K562 (cell line): ENCODE results near the gene COX10. TPM values are rescaled to one million over a fixed set of nuclear protein-coding genes. Genes with fewer than 3 reads are reported as not detected.

ENCODE experiments used
- ATAC-seq: fragments of 200-7000 bp; cut with Tn5 transposase; 3 replicates; pipeline ENCODE4 v1.9.1; 2020; ENCODE audit warnings: moderate library complexity
- BruUV-seq: library from RNA; stranded (reverse); fragments of 400-500 nt; replicated peaks from 2 replicates; lab custom pipeline; 2021; lab: Mats Ljungman, UMichigan
- CTCF ChIA-PET: fragments of 300-600 bp; formaldehyde crosslinking; extraction: SDS; loops from one replicate; lab custom pipeline; 2021; ENCODE audit warnings: low intra/inter-chr PET ratio; lab: Yijun Ruan, JAX
- POLR2A ChIA-PET: fragments of 300-600, 350-650 bp; sonication (Branson Sonifier 250); formaldehyde crosslinking; extraction: SDS; loops from one replicate; lab custom pipeline; 2021; ENCODE audit warnings: antibody characterized with exemption, inconsistent platforms; lab: Yijun Ruan, JAX
- DNase-seq, 4 experiments: peaks; one replicate each; pipeline versions ENCODE4 v3.0.0 to v3.0.0-alpha.2; 2011 to 2018; ENCODE audit warnings: low spot score in 3 of 4, mixed read lengths in 3 of 4; ENCODE audit errors: extremely low read depth in 1 of 4
- FAIRE-seq: peaks from 2 replicates; lab custom pipeline; 2011; peaks lifted over from hg19 to GRCh38; lab: Jason Lieb, UNC
- H2AFZ ChIP-seq: 2 replicates; pipeline ENCODE4 v1.6.0; 2011; ENCODE audit warnings: low read depth, low read length, control low read depth, inconsistent platforms
- H3K27ac ChIP-seq: fragments of 200-600 bp; 3 replicates; pipeline ENCODE4 v1.8.0; 2011; ENCODE audit warnings: low read depth, mild to moderate bottlenecking, control low read depth, inconsistent platforms, low read length, moderate library complexity, mixed read lengths; ENCODE audit errors: extremely low read depth
- H3K27me3 ChIP-seq, 2 experiments: fragments of 300-600 bp in 1 of 2; 2 replicates in 1 of 2; 3 replicates in 1 of 2; pipeline versions ENCODE4 v1.6.0 to v1.8.0; 2011; ENCODE audit warnings: inconsistent platforms in 2 of 2, low read length in 2 of 2, mild to moderate bottlenecking in 1 of 2, mixed read lengths in 1 of 2, moderate library complexity in 1 of 2; ENCODE audit not compliant: control insufficient read depth in 2 of 2, insufficient read depth in 2 of 2
- H3K36me3 ChIP-seq: fragments of 300-600 bp; 3 replicates; pipeline ENCODE4 v1.8.0; 2011; ENCODE audit warnings: mild to moderate bottlenecking, low read length, inconsistent platforms; ENCODE audit not compliant: control insufficient read depth, insufficient read depth
- H3K4me1 ChIP-seq, 2 experiments: fragments of 200-600 bp in 1 of 2; replicated peaks in 1 of 2; 2 replicates in 1 of 2; 3 replicates in 1 of 2; pipeline versions ENCODE4 v1.5.1 to v1.8.0; 2011; ENCODE audit warnings: inconsistent platforms in 2 of 2, low read length in 2 of 2, mild to moderate bottlenecking in 1 of 2, mixed read lengths in 1 of 2, moderate library complexity in 1 of 2; ENCODE audit not compliant: control insufficient read depth in 2 of 2, insufficient read depth in 2 of 2
- H3K4me2 ChIP-seq: 2 replicates; pipeline ENCODE4 v1.6.1; 2011; ENCODE audit warnings: low read length, control low read depth, inconsistent platforms, mixed read lengths; ENCODE audit not compliant: insufficient read depth
- H3K4me3 ChIP-seq: fragments of 200-600 bp; sonication (generic), shearing (Covaris generic); 2 replicates; pipeline ENCODE4 v1.5.1; 2016; ENCODE audit warnings: control low read depth, inconsistent platforms
- H3K79me2 ChIP-seq: fragments of 200-600 bp; 3 replicates; pipeline ENCODE4 v1.8.0; 2011; ENCODE audit warnings: low read length, inconsistent platforms; ENCODE audit not compliant: control insufficient read depth, insufficient read depth
- H3K9ac ChIP-seq, 2 experiments: 2 replicates each; pipeline versions ENCODE4 v1.6.0 to v1.6.1; 2011; ENCODE audit warnings: low read depth in 2 of 2, low read length in 2 of 2, control low read depth in 1 of 2, inconsistent platforms in 1 of 2, mild to moderate bottlenecking in 1 of 2, mixed read lengths in 1 of 2; ENCODE audit not compliant: insufficient read depth in 1 of 2
- H3K9me1 ChIP-seq: one replicate; pipeline ENCODE4 v1.6.0; 2011; ENCODE audit warnings: inconsistent platforms, mild to moderate bottlenecking, low read length, moderate library complexity; ENCODE audit not compliant: control insufficient read depth, insufficient read depth
- H3K9me3 ChIP-seq: replicated peaks from 2 replicates; pipeline ENCODE4 v1.5.1; 2011; ENCODE audit warnings: low read depth, low read length, inconsistent platforms; ENCODE audit not compliant: control insufficient read depth, insufficient read depth
- H4K20me1 ChIP-seq: replicated peaks from 2 replicates; pipeline ENCODE4 v1.6.1; 2011; ENCODE audit warnings: low read length, inconsistent platforms, mixed read lengths; ENCODE audit not compliant: control insufficient read depth, insufficient read depth
- C11orf30 ChIP-seq: fragments of 450-650 bp; IDR thresholded peaks from 2 replicates; pipeline ENCODE4 v1.6.1; 2016; ENCODE audit warnings: low read depth, mild to moderate bottlenecking
- CTBP1 ChIP-seq: fragments of 450-650 bp; IDR thresholded peaks from 2 replicates; pipeline ENCODE4 v1.6.1; 2016; ENCODE audit warnings: borderline replicate concordance
- HMGN3 ChIP-seq: IDR thresholded peaks from 2 replicates; pipeline ENCODE4 v1.6.1; 2011; ENCODE audit warnings: borderline replicate concordance, low read depth, mild to moderate bottlenecking, mixed read lengths, low read length; ENCODE audit not compliant: insufficient read length; ENCODE audit errors: extremely low read depth
- KDM5B ChIP-seq: fragments of 200-600 bp; sonication (generic); IDR thresholded peaks from 2 replicates; pipeline ENCODE4 v1.6.1; 2012; ENCODE audit warnings: low read depth, mild to moderate bottlenecking, moderate library complexity, low read length, control low read depth, inconsistent platforms; ENCODE audit not compliant: insufficient replicate concordance
- MYBL2 ChIP-seq, 2 experiments: fragments of 450-650 bp in 1 of 2; sonication (generic) in 1 of 2; formaldehyde crosslinking in 1 of 2; IDR thresholded peaks; 2 replicates each; pipeline versions ENCODE4 v1.6.1 to v1.8.1; 2017 to 2022; ENCODE audit warnings: borderline replicate concordance in 1 of 2, inconsistent platforms in 1 of 2, low read depth in 1 of 2, mild to moderate bottlenecking in 1 of 2, missing genetic modification reagents in 1 of 2, moderate library complexity in 1 of 2
- NR3C1 ChIP-seq: sonication (generic); formaldehyde crosslinking; IDR thresholded peaks from 2 replicates; pipeline ENCODE4 v1.8.1; 2022; ENCODE audit warnings: missing genetic modification reagents
- ZNF212 ChIP-seq: fragments of 450-650 bp; formaldehyde crosslinking; IDR thresholded peaks from 2 replicates; pipeline ENCODE4 v1.4.0; 2020; ENCODE audit warnings: mild to moderate bottlenecking
- ZNF79 ChIP-seq: fragments of 250-450 bp; sonication (Bioruptor Pico); IDR thresholded peaks from 2 replicates; pipeline ENCODE4 v1.4.0; 2020; ENCODE audit warnings: low read depth, mild to moderate bottlenecking, moderate library complexity
- WGBS: fragments of 100-300 bp; shearing (Covaris generic); methylation state at CpG from one replicate; pipeline ENCODE4 v1.1.6; 2016; ENCODE audit warnings: low coverage, mixed read lengths; ENCODE audit not compliant: insufficient coverage; ENCODE audit errors: missing lambda C conversion rate; 5-methylcytosine and 5-hydroxymethylcytosine counted together
- in situ Hi-C: fragments of 300-500 bp; cut with MboI; formaldehyde crosslinking; loops from 4 replicates; pipeline ENCODE4 v1.15.0; 2018; ENCODE audit warnings: inconsistent platforms, mixed read lengths
- intact Hi-C: fragments of 100-400 bp; cut with micrococcal nuclease; formaldehyde crosslinking; loops from 2 replicates; pipeline ENCODE4 v1.14.2; 2022
- polyA plus RNA-seq, 8 experiments: library from polyadenylated mRNA; depleted of rRNA in 4 of 8; stranded (reverse) in 5 of 8; unstranded in 3 of 8; fragments of >200 nt; fragmentation: Nextera tagmentation in 2 of 8; fragmentation: Illumina TruSeq in 1 of 8; extraction: Ambion mirVana in 2 of 8; extraction: Trizol in 1 of 8; gene quantifications; 2 replicates each; pipeline versions ENCODE4 v1.2.1 to v1.2.3, GENCODE V29; 2011 to 2014; ENCODE audit warnings: inconsistent platforms in 1 of 8, missing spikeins in 1 of 8
- total RNA-seq, 7 experiments: library from RNA; depleted of rRNA in 6 of 7; stranded (reverse); fragments of >200 nt in 6 of 7; fragmentation: Illumina TruSeq in 2 of 7; extraction: Trizol in 2 of 7; gene quantifications; 2 replicates each; pipeline versions ENCODE4 v1.2.1 to v1.2.3, GENCODE V29; 2011 to 2021; ENCODE audit warnings: low replicate concordance in 1 of 7
- TF ChIP-seq, protein P1 (sequence below): fragments of 250-450 bp; sonication (Bioruptor Pico); IDR thresholded peaks from 2 replicates; pipeline ENCODE4 v1.5.0; 2021
- TF ChIP-seq, protein P2 (sequence below): fragments of 250-450 bp; sonication (Bioruptor Pico); IDR thresholded peaks from 2 replicates; pipeline ENCODE4 v1.5.0; 2020; ENCODE audit warnings: mild to moderate bottlenecking
- TF ChIP-seq, protein P3 (sequence below): fragments of 450-650 bp; IDR thresholded peaks from 2 replicates; pipeline ENCODE4 v1.6.1; 2016; ENCODE audit warnings: borderline replicate concordance
- TF ChIP-seq, protein P4 (sequence below), 3 experiments: fragments of 200-800 bp in 1 of 3; sonication (Bioruptor generic) in 1 of 3; sonication (generic) in 1 of 3; formaldehyde crosslinking in 1 of 3; IDR thresholded peaks; 2 replicates each; pipeline versions ENCODE4 v1.6.1 to v1.8.0; 2016 to 2022; ENCODE audit warnings: mild to moderate bottlenecking in 2 of 3, missing compliant biosample characterization in 2 of 3, missing genetic modification characterization in 2 of 3, missing genetic modification reagents in 1 of 3

COX10 gene
- total and polyA plus RNA-seq, 9 of the 15 experiments (the other 6 are each of a cell fraction or from before 2014, with no cell fraction given): 10.3 to 26.4 (median 17.8) TPM

DNA sequence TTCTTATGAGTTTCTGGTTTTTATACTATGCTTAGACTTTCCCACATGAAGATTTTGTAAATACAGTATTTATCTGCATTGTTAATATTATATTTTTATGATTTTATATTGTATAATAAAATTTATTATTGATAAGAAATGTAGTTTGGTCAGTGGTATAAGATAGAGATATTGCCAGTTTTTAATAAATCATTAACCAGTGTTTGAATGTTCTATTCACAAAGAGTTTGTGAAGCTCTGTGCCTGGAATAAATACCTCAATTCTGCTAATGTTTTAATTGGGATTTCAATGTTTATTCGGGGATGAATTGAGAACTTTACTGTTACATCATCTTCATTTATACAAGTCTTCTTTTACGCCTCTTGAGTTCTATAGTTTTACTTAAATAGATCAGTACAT, 16.9 kb downstream of the COX10 start:
- WGBS: 100% methylated on average over 2 of the region's 2 CpGs
- no peak for FAIRE-seq
- no peaks in the 10 kb centered on the region for H3K9me3 ChIP-seq
- intact Hi-C loops (no loop called here), in situ Hi-C loops (no loop called here)
- no peak overlapping the region for H2AFZ ChIP-seq
- DNase-seq: no peak
- no peaks in the 10 kb centered on the region; a peak in 1 of 5 replicates for H3K4me1 ChIP-seq
- no peak overlapping the region for H3K4me2 ChIP-seq
- H4K20me1 ChIP-seq: 0 out of 2 replicates have a peak, but pooled peaks cover 4% of the 10 kb centered on the region
- no peak overlapping the region for H3K4me3 ChIP-seq
- ChIA-PET CTCF (no interaction called here), POLR2A (no interaction called here)
- TF ChIP-seq ZNF212 (CRISPR knock-in tag) (no peak), CTBP1 (no peak), MYBL2 (IDR thresholded peaks at IDR 0.05; ENCODE audit: low read depth) (no peak), MYBL2 (CRISPR knock-in tag; IDR thresholded peaks at IDR 0.05; ENCODE audit: borderline replicate concordance) (no peak), C11orf30 (no peak), KDM5B (no peak), ZNF79 (CRISPR knock-in tag) (no peak), HMGN3 (no peak), NR3C1 (CRISPR knock-in tag) (no peak)
- TF ChIP-seq, protein P1, sequence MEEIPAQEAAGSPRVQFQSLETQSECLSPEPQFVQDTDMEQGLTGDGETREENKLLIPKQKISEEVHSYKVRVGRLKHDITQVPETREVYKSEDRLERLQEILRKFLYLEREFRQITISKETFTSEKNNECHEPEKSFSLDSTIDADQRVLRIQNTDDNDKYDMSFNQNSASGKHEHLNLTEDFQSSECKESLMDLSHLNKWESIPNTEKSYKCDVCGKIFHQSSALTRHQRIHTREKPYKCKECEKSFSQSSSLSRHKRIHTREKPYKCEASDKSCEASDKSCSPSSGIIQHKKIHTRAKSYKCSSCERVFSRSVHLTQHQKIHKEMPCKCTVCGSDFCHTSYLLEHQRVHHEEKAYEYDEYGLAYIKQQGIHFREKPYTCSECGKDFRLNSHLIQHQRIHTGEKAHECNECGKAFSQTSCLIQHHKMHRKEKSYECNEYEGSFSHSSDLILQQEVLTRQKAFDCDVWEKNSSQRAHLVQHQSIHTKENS (CRISPR knock-in tag): no peak
- TF ChIP-seq, protein P2, sequence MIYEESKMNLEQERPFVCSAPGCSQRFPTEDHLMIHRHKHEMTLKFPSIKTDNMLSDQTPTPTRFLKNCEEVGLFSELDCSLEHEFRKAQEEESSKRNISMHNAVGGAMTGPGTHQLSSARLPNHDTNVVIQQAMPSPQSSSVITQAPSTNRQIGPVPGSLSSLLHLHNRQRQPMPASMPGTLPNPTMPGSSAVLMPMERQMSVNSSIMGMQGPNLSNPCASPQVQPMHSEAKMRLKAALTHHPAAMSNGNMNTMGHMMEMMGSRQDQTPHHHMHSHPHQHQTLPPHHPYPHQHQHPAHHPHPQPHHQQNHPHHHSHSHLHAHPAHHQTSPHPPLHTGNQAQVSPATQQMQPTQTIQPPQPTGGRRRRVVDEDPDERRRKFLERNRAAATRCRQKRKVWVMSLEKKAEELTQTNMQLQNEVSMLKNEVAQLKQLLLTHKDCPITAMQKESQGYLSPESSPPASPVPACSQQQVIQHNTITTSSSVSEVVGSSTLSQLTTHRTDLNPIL (CRISPR knock-in tag): no peak
- TF ChIP-seq, protein P3, sequence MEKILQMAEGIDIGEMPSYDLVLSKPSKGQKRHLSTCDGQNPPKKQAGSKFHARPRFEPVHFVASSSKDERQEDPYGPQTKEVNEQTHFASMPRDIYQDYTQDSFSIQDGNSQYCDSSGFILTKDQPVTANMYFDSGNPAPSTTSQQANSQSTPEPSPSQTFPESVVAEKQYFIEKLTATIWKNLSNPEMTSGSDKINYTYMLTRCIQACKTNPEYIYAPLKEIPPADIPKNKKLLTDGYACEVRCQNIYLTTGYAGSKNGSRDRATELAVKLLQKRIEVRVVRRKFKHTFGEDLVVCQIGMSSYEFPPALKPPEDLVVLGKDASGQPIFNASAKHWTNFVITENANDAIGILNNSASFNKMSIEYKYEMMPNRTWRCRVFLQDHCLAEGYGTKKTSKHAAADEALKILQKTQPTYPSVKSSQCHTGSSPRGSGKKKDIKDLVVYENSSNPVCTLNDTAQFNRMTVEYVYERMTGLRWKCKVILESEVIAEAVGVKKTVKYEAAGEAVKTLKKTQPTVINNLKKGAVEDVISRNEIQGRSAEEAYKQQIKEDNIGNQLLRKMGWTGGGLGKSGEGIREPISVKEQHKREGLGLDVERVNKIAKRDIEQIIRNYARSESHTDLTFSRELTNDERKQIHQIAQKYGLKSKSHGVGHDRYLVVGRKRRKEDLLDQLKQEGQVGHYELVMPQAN: no peak
- TF ChIP-seq, protein P4, sequence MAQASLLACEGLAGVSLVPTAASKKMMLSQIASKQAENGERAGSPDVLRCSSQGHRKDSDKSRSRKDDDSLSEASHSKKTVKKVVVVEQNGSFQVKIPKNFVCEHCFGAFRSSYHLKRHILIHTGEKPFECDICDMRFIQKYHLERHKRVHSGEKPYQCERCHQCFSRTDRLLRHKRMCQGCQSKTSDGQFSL (CRISPR knock-in tag; IDR thresholded peaks at IDR 0.05): no peak
- TF ChIP-seq, protein P4 (tag; IDR thresholded peaks at IDR 0.05): no peak
- ATAC-seq: no peak
- no peaks in the 10 kb centered on the region for H3K9me1 ChIP-seq
- peaks cover 15% of the 10 kb centered on the region; the same call in 2 of the 3 replicates for H3K36me3 ChIP-seq
- H3K27me3 ChIP-seq: no peaks in the 10 kb centered on the region
- H3K27ac ChIP-seq: no peak overlapping the region
- H3K79me2 ChIP-seq: peaks cover 56% of the 10 kb centered on the region
- no TSS peak for BruUV-seq
- no peak overlapping the region for H3K9ac ChIP-seq
